HepG2 (cell line): Measurements from ENCODE around the gene ADAP2. TPM values are rescaled to one million over a fixed set of nuclear protein-coding genes. Genes with fewer than 3 reads are reported as not detected.

Source experiments
- AGO2 ChIP-seq: fragments of 200-400 bp; formaldehyde crosslinking; optimal IDR thresholded peaks from 2 replicates; pipeline ENCODE3; 2017; ENCODE audit warnings: mild to moderate bottlenecking, low read depth, low read length, moderate library complexity
- CCAR2 ChIP-seq: fragments of 200-400 bp; formaldehyde crosslinking; optimal IDR thresholded peaks from 2 replicates; pipeline ENCODE3; 2018; ENCODE audit warnings: low read depth, mild to moderate bottlenecking, low read length, moderate library complexity
- HNF4G ChIP-seq, 2 experiments: sonication (generic) in 1 of 2; formaldehyde crosslinking in 1 of 2; IDR thresholded peaks; 2 replicates each; pipeline versions ENCODE4 v1.4.0 to v1.6.1; 2011 to 2020; ENCODE audit warnings: borderline replicate concordance in 2 of 2, low read depth in 2 of 2, mild to moderate bottlenecking in 2 of 2, low read length in 1 of 2, missing genetic modification reagents in 1 of 2, moderate library complexity in 1 of 2
- HOXD1 ChIP-seq: sonication (generic); formaldehyde crosslinking; IDR thresholded peaks from 2 replicates; pipeline ENCODE4 v1.5.0; 2020; ENCODE audit warnings: missing genetic modification reagents
- ISL2 ChIP-seq: sonication (generic); formaldehyde crosslinking; IDR thresholded peaks from 2 replicates; pipeline ENCODE4 v1.5.0; 2020; ENCODE audit warnings: missing genetic modification reagents
- MBNL3 ChIP-seq: fragments of 250-450 bp; sonication (Bioruptor Pico); conservative IDR thresholded peaks from 2 replicates; pipeline ENCODE4 v1.8.0; 2022; ENCODE audit warnings: mild to moderate bottlenecking, inconsistent platforms
- RARG ChIP-seq: sonication (generic); formaldehyde crosslinking; IDR thresholded peaks from 2 replicates; pipeline ENCODE4 v1.4.0; 2020; ENCODE audit warnings: low read depth, mild to moderate bottlenecking, missing genetic modification reagents
- RBFOX2 ChIP-seq: fragments of 200-400 bp; formaldehyde crosslinking; IDR thresholded peaks from 2 replicates; pipeline ENCODE4 v1.6.1; 2017; ENCODE audit warnings: low read depth, mild to moderate bottlenecking, low read length
- SCMH1 ChIP-seq: sonication (generic); formaldehyde crosslinking; IDR thresholded peaks from 2 replicates; pipeline ENCODE4 v1.9.0; 2021; ENCODE audit warnings: missing genetic modification reagents, mild to moderate bottlenecking, borderline replicate concordance
- SIX4 ChIP-seq: sonication (generic); formaldehyde crosslinking; IDR thresholded peaks from 2 replicates; pipeline ENCODE4 v1.4.0; 2020; ENCODE audit warnings: missing genetic modification reagents
- TMF1 ChIP-seq: sonication (generic); formaldehyde crosslinking; IDR thresholded peaks from 2 replicates; pipeline ENCODE4 v1.8.1; 2022; ENCODE audit warnings: low read depth, missing genetic modification reagents
- ZNF180 ChIP-seq: sonication (generic); formaldehyde crosslinking; IDR thresholded peaks from 2 replicates; pipeline ENCODE4 v1.4.0; 2020; ENCODE audit warnings: low read depth, missing genetic modification reagents, borderline replicate concordance
- ZNF333 ChIP-seq: sonication (generic); formaldehyde crosslinking; IDR thresholded peaks from 2 replicates; pipeline ENCODE4 v1.4.0; 2020; ENCODE audit warnings: mild to moderate bottlenecking, missing genetic modification reagents, borderline replicate concordance
- ZNF460 ChIP-seq: sonication (generic); formaldehyde crosslinking; IDR thresholded peaks from 2 replicates; pipeline ENCODE4 v1.5.1; 2020; ENCODE audit warnings: missing genetic modification reagents, mild to moderate bottlenecking, borderline replicate concordance
- ZNF563 ChIP-seq: sonication (generic); formaldehyde crosslinking; IDR thresholded peaks from 2 replicates; pipeline ENCODE4 v1.8.0; 2022; ENCODE audit warnings: mild to moderate bottlenecking, moderate library complexity, missing genetic modification reagents
- ZNF841 ChIP-seq: sonication (generic); formaldehyde crosslinking; IDR thresholded peaks from 2 replicates; pipeline ENCODE4 v1.8.1; 2023; ENCODE audit warnings: missing genetic modification reagents, borderline replicate concordance
- ZNF850 ChIP-seq: sonication (generic); formaldehyde crosslinking; conservative IDR thresholded peaks from 2 replicates; pipeline ENCODE4 v1.9.0; 2021; ENCODE audit warnings: mild to moderate bottlenecking, missing genetic modification reagents
- polyA plus RNA-seq, 8 experiments: library from polyadenylated mRNA; depleted of rRNA in 3 of 8; stranded (reverse) in 7 of 8; unstranded in 1 of 8; fragments of >200 nt; fragmentation: Illumina TruSeq in 4 of 8; extraction: Trizol in 4 of 8; gene quantifications; 2 replicates each; pipeline versions ENCODE4 v1.2.1 to v1.2.3, GENCODE V29; 2011 to 2016; ENCODE audit warnings: low read depth in 4 of 8, missing spikeins in 1 of 8, mixed read lengths in 1 of 8; ENCODE audit not compliant: insufficient read depth in 1 of 8
- total RNA-seq, 5 experiments: library from RNA; depleted of rRNA; stranded (reverse); fragments of >200 nt; fragmentation: Illumina TruSeq; extraction: Trizol; gene quantifications; 2 replicates each; pipeline ENCODE4 v1.2.3, GENCODE V29; 2016; ENCODE audit warnings: low read depth in 1 of 5
- TF ChIP-seq, protein P1 (sequence below): sonication (generic); formaldehyde crosslinking; IDR thresholded peaks from 2 replicates; pipeline ENCODE4 v1.8.0; 2022; ENCODE audit warnings: low read depth, missing genetic modification reagents
- TF ChIP-seq, protein P2 (sequence below): sonication (generic); formaldehyde crosslinking; IDR thresholded peaks from 2 replicates; pipeline ENCODE4 v1.5.0; 2020; ENCODE audit warnings: mild to moderate bottlenecking, missing genetic modification reagents
- TF ChIP-seq, protein P3 (sequence below): sonication (generic); formaldehyde crosslinking; IDR thresholded peaks from 2 replicates; pipeline ENCODE4 v1.8.1; 2023; ENCODE audit warnings: mild to moderate bottlenecking, missing genetic modification reagents, borderline replicate concordance
- TF ChIP-seq, protein P4 (sequence below): sonication (generic); formaldehyde crosslinking; IDR thresholded peaks from 2 replicates; pipeline ENCODE4 v1.8.0; 2022; ENCODE audit warnings: missing genetic modification reagents, mild to moderate bottlenecking, inconsistent platforms, borderline replicate concordance
- TF ChIP-seq, protein P5 (sequence below): sonication (generic); formaldehyde crosslinking; IDR thresholded peaks from 2 replicates; pipeline ENCODE4 v1.4.0; 2020; ENCODE audit warnings: missing genetic modification reagents, borderline replicate concordance

Gene ADAP2
- total and polyA plus RNA-seq, 2 of the 13 experiments (the other 11 are each of a cell fraction or from before 2014, with no cell fraction given): 0.51 to 0.70 TPM

DNA sequence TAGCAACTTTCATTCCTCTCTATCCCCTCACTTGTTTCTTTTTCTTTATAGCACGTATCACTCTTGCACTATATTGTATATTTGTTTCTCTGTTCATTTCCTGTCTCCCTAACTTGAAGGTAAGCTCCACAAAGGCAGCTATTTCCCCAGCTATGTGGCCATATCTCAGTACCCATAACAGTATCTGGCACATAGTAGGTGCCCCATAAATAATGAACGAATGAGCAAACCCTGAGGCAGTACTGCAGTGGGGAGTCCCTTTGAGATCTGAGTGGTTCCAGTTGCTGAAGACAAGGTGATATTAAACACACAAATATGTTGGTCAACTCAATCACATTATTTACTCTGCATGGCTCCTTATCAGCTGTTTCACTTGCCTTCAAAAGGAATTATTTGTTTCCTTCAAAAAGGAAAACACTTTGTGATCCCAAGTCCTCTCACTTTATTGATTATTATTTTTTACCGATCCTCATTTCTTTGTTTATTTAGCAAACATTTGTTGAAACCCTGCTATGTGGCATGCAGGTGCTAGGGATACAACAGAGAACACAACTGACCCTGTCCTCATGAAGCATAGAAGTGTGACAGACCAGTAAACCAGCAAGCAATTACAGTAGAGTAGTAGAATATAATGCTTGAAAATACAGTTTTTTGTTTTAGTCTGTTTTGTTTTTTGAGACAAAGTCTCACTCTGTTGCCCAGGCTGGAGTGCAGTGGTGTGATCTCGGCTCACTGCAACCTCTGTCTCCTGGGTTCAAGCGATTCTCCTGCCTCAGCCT is 5.7 kb upstream of the ADAP2 start (continued):
- TF ChIP-seq, protein P1, sequence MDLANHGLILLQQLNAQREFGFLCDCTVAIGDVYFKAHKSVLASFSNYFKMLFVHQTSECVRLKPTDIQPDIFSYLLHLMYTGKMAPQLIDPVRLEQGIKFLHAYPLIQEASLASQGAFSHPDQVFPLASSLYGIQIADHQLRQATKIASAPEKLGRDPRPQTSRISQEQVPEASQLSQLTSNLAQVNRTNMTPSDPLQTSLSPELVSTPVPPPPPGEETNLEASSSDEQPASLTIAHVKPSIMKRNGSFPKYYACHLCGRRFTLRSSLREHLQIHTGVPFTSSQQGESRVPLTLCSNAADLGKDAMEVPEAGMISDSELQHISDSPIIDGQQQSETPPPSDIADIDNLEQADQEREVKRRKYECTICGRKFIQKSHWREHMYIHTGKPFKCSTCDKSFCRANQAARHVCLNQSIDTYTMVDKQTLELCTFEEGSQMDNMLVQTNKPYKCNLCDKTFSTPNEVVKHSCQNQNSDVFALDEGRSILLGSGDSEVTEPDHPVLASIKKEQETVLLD: no peak
- TF ChIP-seq ISL2 (CRISPR knock-in tag) (peak; percentile 91), CCAR2 (no peak), AGO2 (no peak), SCMH1 (no peak), RBFOX2 (no peak), ZNF333 (CRISPR knock-in tag) (no peak), HOXD1 (CRISPR knock-in tag) (no peak), RARG (CRISPR knock-in tag) (no peak), ZNF563 (no peak), MBNL3 (no peak), SIX4 (no peak; the same call in 1 of the 2 replicates), ZNF850 (CRISPR knock-in tag) (no peak), TMF1 (CRISPR knock-in tag) (no peak), ZNF180 (CRISPR knock-in tag) (no peak), ZNF841 (no peak), ZNF460 (CRISPR knock-in tag) (peak; percentile 65; the same call in 1 of the 2 replicates), HNF4G (IDR thresholded peaks at IDR 0.05; ENCODE audit: borderline replicate concordance, low read depth, low read length) (no peak), HNF4G (CRISPR knock-in tag; IDR thresholded peaks at IDR 0.05; ENCODE audit: borderline replicate concordance, low read depth) (no peak)
- TF ChIP-seq, protein P2, sequence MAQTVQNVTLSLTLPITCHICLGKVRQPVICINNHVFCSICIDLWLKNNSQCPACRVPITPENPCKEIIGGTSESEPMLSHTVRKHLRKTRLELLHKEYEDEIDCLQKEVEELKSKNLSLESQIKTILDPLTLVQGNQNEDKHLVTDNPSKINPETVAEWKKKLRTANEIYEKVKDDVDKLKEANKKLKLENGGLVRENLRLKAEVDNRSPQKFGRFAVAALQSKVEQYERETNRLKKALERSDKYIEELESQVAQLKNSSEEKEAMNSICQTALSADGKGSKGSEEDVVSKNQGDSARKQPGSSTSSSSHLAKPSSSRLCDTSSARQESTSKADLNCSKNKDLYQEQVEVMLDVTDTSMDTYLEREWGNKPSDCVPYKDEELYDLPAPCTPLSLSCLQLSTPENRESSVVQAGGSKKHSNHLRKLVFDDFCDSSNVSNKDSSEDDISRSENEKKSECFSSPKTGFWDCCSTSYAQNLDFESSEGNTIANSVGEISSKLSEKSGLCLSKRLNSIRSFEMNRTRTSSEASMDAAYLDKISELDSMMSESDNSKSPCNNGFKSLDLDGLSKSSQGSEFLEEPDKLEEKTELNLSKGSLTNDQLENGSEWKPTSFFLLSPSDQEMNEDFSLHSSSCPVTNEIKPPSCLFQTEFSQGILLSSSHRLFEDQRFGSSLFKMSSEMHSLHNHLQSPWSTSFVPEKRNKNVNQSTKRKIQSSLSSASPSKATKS (CRISPR knock-in tag): no peak
- TF ChIP-seq, protein P3, sequence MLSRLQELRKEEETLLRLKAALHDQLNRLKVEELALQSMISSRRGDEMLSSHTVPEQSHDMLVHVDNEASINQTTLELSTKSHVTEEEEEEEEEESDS (CRISPR knock-in tag): no peak
- TF ChIP-seq, protein P4, sequence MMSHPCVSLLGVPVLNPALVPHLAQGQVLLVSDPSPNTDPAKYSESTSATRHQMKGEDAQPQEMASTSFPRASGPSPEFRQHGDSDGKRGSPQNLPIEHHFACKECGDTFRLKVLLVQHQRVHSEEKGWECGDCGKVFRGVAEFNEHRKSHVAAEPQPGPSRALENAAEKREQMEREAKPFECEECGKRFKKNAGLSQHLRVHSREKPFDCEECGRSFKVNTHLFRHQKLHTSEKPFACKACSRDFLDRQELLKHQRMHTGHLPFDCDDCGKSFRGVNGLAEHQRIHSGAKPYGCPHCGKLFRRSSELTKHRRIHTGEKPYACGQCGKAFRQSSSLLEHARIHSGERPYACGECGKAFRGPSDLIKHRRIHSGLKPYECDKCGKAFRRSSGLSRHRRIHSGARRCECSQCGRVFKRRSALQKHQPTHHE (CRISPR knock-in tag): no peak
- TF ChIP-seq, protein P5, sequence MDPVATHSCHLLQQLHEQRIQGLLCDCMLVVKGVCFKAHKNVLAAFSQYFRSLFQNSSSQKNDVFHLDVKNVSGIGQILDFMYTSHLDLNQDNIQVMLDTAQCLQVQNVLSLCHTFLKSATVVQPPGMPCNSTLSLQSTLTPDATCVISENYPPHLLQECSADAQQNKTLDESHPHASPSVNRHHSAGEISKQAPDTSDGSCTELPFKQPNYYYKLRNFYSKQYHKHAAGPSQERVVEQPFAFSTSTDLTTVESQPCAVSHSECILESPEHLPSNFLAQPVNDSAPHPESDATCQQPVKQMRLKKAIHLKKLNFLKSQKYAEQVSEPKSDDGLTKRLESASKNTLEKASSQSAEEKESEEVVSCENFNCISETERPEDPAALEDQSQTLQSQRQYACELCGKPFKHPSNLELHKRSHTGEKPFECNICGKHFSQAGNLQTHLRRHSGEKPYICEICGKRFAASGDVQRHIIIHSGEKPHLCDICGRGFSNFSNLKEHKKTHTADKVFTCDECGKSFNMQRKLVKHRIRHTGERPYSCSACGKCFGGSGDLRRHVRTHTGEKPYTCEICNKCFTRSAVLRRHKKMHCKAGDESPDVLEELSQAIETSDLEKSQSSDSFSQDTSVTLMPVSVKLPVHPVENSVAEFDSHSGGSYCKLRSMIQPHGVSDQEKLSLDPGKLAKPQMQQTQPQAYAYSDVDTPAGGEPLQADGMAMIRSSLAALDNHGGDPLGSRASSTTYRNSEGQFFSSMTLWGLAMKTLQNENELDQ (CRISPR knock-in tag): no peak
